ENCODE measurements around the gene GOPC. TPM values are rescaled to one million over a fixed set of nuclear protein-coding genes. Genes with fewer than 3 reads are reported as not detected.

Gene GOPC
- total RNA-seq, 2 experiments from 2014 or later = 20.1 to 29.1 TPM

- intact Hi-C loops (cut with micrococcal nuclease; ENCODE audit: unreplicated experiment) = no loop called here
- TF ChIP-seq EZH2phosphoT487 (IDR thresholded peaks at IDR 0.05; ENCODE audit: borderline replicate concordance, low read depth, low read length) (no peak), CTCF (conservative IDR thresholded peaks at IDR 0.05; ENCODE audit: low read length) (no peak)
- H3K27ac ChIP-seq (ENCODE audit: low read depth, low read length, poor library complexity, severe bottlenecking) = no peak overlapping the region
- H3K4me3 ChIP-seq (ENCODE audit: low read depth, low read length, poor library complexity, severe bottlenecking) = no peak overlapping the region
- CTCF ChIA-PET (ENCODE audit: unreplicated experiment) = no interaction called here
- BruUV-seq (replicated peaks) = no TSS peak
- POLR2A ChIA-PET = no interaction called here
- peaks cover 28% of the 10 kb centered on the region for H3K4me1 ChIP-seq (ENCODE audit: insufficient read depth, low read length, poor library complexity, severe bottlenecking)
- no peak for DNase-seq (ENCODE audit: low spot score)
- H3K36me3 ChIP-seq (ENCODE audit: insufficient read depth, low read length) = peaks cover 52% of the 10 kb centered on the region
- H4K20me1 ChIP-seq (ENCODE audit: insufficient read depth, low read length) = no peaks in the 10 kb centered on the region
- H3K9me3 ChIP-seq (ENCODE audit: low read length) = peaks cover 13% of the 10 kb centered on the region; the same call in 1 of the 2 replicates
- peaks cover 88% of the 10 kb centered on the region for H3K79me2 ChIP-seq (ENCODE audit: insufficient read depth, low read depth, low read length)
- no peaks in the 10 kb centered on the region for H3K9me2 ChIP-seq (ENCODE audit: insufficient read depth, low read length)
- H2AFZ ChIP-seq (ENCODE audit: low read length) = no peak overlapping the region
- no peak overlapping the region for H3K4me2 ChIP-seq (ENCODE audit: low read length)
Observed at GRCh38 chr6:117595099-117595923, 7.0 kb downstream of the GOPC start.

GRCh38 chr6:117592983-117593759 lies 9.1 kb downstream of the GOPC start:
- Histone ChIP-seq H3K27ac (ENCODE audit: low read depth, low read length, poor library complexity, severe bottlenecking) (no peak overlapping the region), H3K36me3 (ENCODE audit: insufficient read depth, low read length) (peaks cover 56% of the 10 kb centered on the region), H3K4me3 (ENCODE audit: low read depth, low read length, poor library complexity, severe bottlenecking) (no peak overlapping the region), H3K9me3 (ENCODE audit: low read length) (peaks cover 13% of the 10 kb centered on the region; the same call in 1 of the 2 replicates), H2AFZ (ENCODE audit: low read length) (no peak overlapping the region), H4K20me1 (ENCODE audit: insufficient read depth, low read length) (no peaks in the 10 kb centered on the region), H3K79me2 (ENCODE audit: insufficient read depth, low read depth, low read length) (peaks cover 77% of the 10 kb centered on the region), H3K4me2 (ENCODE audit: low read length) (no peak overlapping the region), H3K9me2 (ENCODE audit: insufficient read depth, low read length) (no peaks in the 10 kb centered on the region), H3K4me1 (ENCODE audit: insufficient read depth, low read length, poor library complexity, severe bottlenecking) (peaks cover 12% of the 10 kb centered on the region)
- intact Hi-C loops (cut with micrococcal nuclease; ENCODE audit: unreplicated experiment) = no loop called here
- DNase-seq (ENCODE audit: low spot score) = no peak
- no TSS peak for BruUV-seq (replicated peaks)
- TF ChIP-seq CTCF (conservative IDR thresholded peaks at IDR 0.05; ENCODE audit: low read length) (no peak), EZH2phosphoT487 (IDR thresholded peaks at IDR 0.05; ENCODE audit: borderline replicate concordance, low read depth, low read length) (no peak)
- ChIA-PET POLR2A (interaction anchor here (0.6 kb wide), 1 partner anchor 1183 kb away, joined by 5 read pairs; no protein-coding TSS in a partner anchor), CTCF (ENCODE audit: unreplicated experiment) (interaction anchor here (0.6 kb wide), 1 partner anchor 9 kb away, joined by 4 read pairs; the partner anchor contains the start of gene GOPC)
